Activated CD4-positive, CD25-positive, alpha-beta regulatory T cell treated with anti-CD3 and anti-CD28 coated beads, Interleukin-2, amount 50 U/mL, for 24 hours (primary cell): ENCODE measurements around the gene FSTL1.

Source experiments
- ATAC-seq, 2 donors: fragments of 150-1000 bp; cut with Tn5 transposase; one replicate each; pipeline ENCODE4 v1.10.0; 2021; ENCODE audit warnings: mild to moderate bottlenecking in 1 of 2, moderate library complexity in 1 of 2

Gene FSTL1

GRCh38 chr3:120450600-120451271 is at the start of gene FSTL1:
Gene FSTL1, minus strand, starts transcription at chr3:120450992. Its CDS starts 246 bp downstream, at chr3:120450746.
- ATAC-seq: peak in 1 of 2 donors; percentile 25

- no peak for ATAC-seq
Observed at GRCh38 chr3:120498556-120499346, 48.0 kb upstream of the FSTL1 start.

GRCh38 chr3:120497818-120498217 is 47.0 kb upstream of the FSTL1 start:
- ATAC-seq: no peak

GRCh38 chr3:120497336-120497735 is 46.5 kb upstream of the FSTL1 start:
- ATAC-seq: no peak

- ATAC-seq: no peak
Observed at GRCh38 chr3:120496278-120497002, 45.6 kb upstream of the FSTL1 start.

- no peak for ATAC-seq
Observed at GRCh38 chr3:120495809-120496208, 45.0 kb upstream of the FSTL1 start.

- no peak for ATAC-seq
Observed at GRCh38 chr3:120492103-120492502, 41.3 kb upstream of the FSTL1 start.

- ATAC-seq: no peak
Observed at GRCh38 chr3:120489421-120489820, 38.6 kb upstream of the FSTL1 start.

- ATAC-seq: no peak
Observed at GRCh38 chr3:120488296-120488695, 37.5 kb upstream of the FSTL1 start.

- ATAC-seq: no peak
Observed at GRCh38 chr3:120487191-120487650, 36.4 kb upstream of the FSTL1 start.

- ATAC-seq: no peak
Observed at GRCh38 chr3:120481081-120481480, 30.3 kb upstream of the FSTL1 start.

- no peak for ATAC-seq
Observed at GRCh38 chr3:120477781-120478180, 27.0 kb upstream of the FSTL1 start.

GRCh38 chr3:120475722-120476377 is 25.1 kb upstream of the FSTL1 start:
- no peak for ATAC-seq

GRCh38 chr3:120473896-120474675 is 23.3 kb upstream of the FSTL1 start:
- no peak for ATAC-seq

GRCh38 chr3:120473389-120473788 is 22.6 kb upstream of the FSTL1 start:
- ATAC-seq: no peak

- ATAC-seq: no peak
Observed at GRCh38 chr3:120472121-120472844, 21.5 kb upstream of the FSTL1 start.

GRCh38 chr3:120471643-120472042 is 20.9 kb upstream of the FSTL1 start:
- ATAC-seq: no peak

GRCh38 chr3:120470870-120471269 is 20.1 kb upstream of the FSTL1 start:
- ATAC-seq: no peak

GRCh38 chr3:120469882-120470301 is 19.1 kb upstream of the FSTL1 start:
- ATAC-seq: no peak

GRCh38 chr3:120469440-120469839 is 18.6 kb upstream of the FSTL1 start:
- no peak for ATAC-seq

GRCh38 chr3:120468635-120469295 is 18.0 kb upstream of the FSTL1 start:
- ATAC-seq: no peak
